G401 (cell line): Measurements from ENCODE around the gene NUP85. TPM values are rescaled to one million over a fixed set of nuclear protein-coding genes. Genes with fewer than 3 reads are reported as not detected.
"Not testable (repeated sequence)": the region's sequence is repeated elsewhere in the genome, so short reads cannot be mapped to it uniquely, and the experiment has no call there.

Experiments
- DNase-seq: peaks from one replicate; pipeline ENCODE4 v3.0.0-alpha.2; 2015; ENCODE audit warnings: low spot score
- in situ Hi-C: cut with HindIII; loops from 2 replicates; pipeline ENCODE4 v1.10.0; 2016; ENCODE audit warnings: low sequenced_read_pairs, mixed read lengths
- total RNA-seq: library from RNA; depleted of rRNA; stranded (reverse); fragments of >200 nt; shearing (Covaris generic); gene quantifications from 2 replicates; pipeline ENCODE4 v1.2.3, GENCODE V29; 2014; rRNA removed

The NUP85 gene
- total RNA-seq, result 80.2 and 86.3 TPM in 2 replicates

GRCh38 chr17:75205037-75205792, at the start of gene NUP85:
Gene NUP85 (plus strand): TSS chr17:75205679. CDS start chr17:75205762, 83 bp downstream.
- peak; percentile 94 for DNase-seq
- in situ Hi-C loops, result no loop called here

GRCh38 chr17:75158480-75158879, 47.0 kb upstream of the NUP85 start:
- in situ Hi-C loops, DNase-seq: not testable (repeated sequence)

GRCh38 chr17:75159196-75160031, 46.1 kb upstream of the NUP85 start:
- DNase-seq, result no peak
- in situ Hi-C loops, result no loop called here

- in situ Hi-C loops, result no loop called here
- DNase-seq, result no peak
Observed at GRCh38 chr17:75160211-75160610, 45.3 kb upstream of the NUP85 start.

GRCh38 chr17:75163074-75163473, 42.4 kb upstream of the NUP85 start:
- DNase-seq, result no peak
- in situ Hi-C loops, result no loop called here

- DNase-seq, in situ Hi-C loops: not testable (repeated sequence)
Observed at GRCh38 chr17:75164606-75165005, 40.9 kb upstream of the NUP85 start.

GRCh38 chr17:75168998-75169397, 36.5 kb upstream of the NUP85 start:
- in situ Hi-C loops, result no loop called here
- DNase-seq, result no peak

GRCh38 chr17:75173526-75173925, 32.0 kb upstream of the NUP85 start:
- in situ Hi-C loops, result no loop called here
- no peak for DNase-seq

- in situ Hi-C loops, result no loop called here
- no peak for DNase-seq
Observed at GRCh38 chr17:75174996-75175395, 30.5 kb upstream of the NUP85 start.

GRCh38 chr17:75176625-75177024, 28.9 kb upstream of the NUP85 start:
- in situ Hi-C loops, result no loop called here

GRCh38 chr17:75178453-75178852, 27.0 kb upstream of the NUP85 start:
- no peak for DNase-seq
- in situ Hi-C loops, result no loop called here

More at GRCh38 chr17:75176625-75177024, 28.9 kb upstream of the NUP85 start:
- DNase-seq, result no peak

GRCh38 chr17:75181110-75181509, 24.4 kb upstream of the NUP85 start:
- no peak for DNase-seq
- in situ Hi-C loops, result no loop called here

- in situ Hi-C loops, result no loop called here
- DNase-seq, result peak; percentile 21
Observed at GRCh38 chr17:75181608-75182318, 23.7 kb upstream of the NUP85 start.

GRCh38 chr17:75182319-75182568, 23.2 kb upstream of the NUP85 start:
- in situ Hi-C loops, result no loop called here

GRCh38 chr17:75182569-75183436, 22.7 kb upstream of the NUP85 start, which contains the start of gene SUMO2:
Gene SUMO2 (minus strand): TSS chr17:75182959. CDS start chr17:75182834, 125 bp downstream.
- peak; percentile 89 for DNase-seq
- in situ Hi-C loops, result no loop called here

More at GRCh38 chr17:75182319-75182568, 23.2 kb upstream of the NUP85 start:
- no peak for DNase-seq

- in situ Hi-C loops, result no loop called here
- DNase-seq, result no peak
Observed at GRCh38 chr17:75183999-75184884, 21.2 kb upstream of the NUP85 start.

GRCh38 chr17:75188614-75189013, 16.9 kb upstream of the NUP85 start:
- DNase-seq, result no peak
- in situ Hi-C loops, result no loop called here

GRCh38 chr17:75191584-75191983, 13.9 kb upstream of the NUP85 start:
- DNase-seq, result no peak
- in situ Hi-C loops, result no loop called here
